Keratinocyte (primary cell): ENCODE results near the gene CTSD.

Experiments
- EZH2 ChIP-seq: IDR thresholded peaks from one replicate; pipeline ENCODE4 v1.6.1; 2012; ENCODE audit warnings: inconsistent platforms, mild to moderate bottlenecking, low read length, moderate library complexity
- TF ChIP-seq, protein P1 (sequence below), 3 experiments: IDR thresholded peaks in 1 of 3; conservative IDR thresholded peaks in 1 of 3; optimal IDR thresholded peaks in 1 of 3; 2 replicates in 2 of 3; 3 replicates in 1 of 3; pipeline versions ENCODE3 to v1.5.1; 2011; ENCODE audit warnings: low read length in 3 of 3, mild to moderate bottlenecking in 3 of 3, moderate library complexity in 2 of 3, control low read depth in 1 of 3, inconsistent platforms in 1 of 3; ENCODE audit not compliant: insufficient read depth in 2 of 3; ENCODE audit errors: extremely low read depth in 1 of 3

DNA sequence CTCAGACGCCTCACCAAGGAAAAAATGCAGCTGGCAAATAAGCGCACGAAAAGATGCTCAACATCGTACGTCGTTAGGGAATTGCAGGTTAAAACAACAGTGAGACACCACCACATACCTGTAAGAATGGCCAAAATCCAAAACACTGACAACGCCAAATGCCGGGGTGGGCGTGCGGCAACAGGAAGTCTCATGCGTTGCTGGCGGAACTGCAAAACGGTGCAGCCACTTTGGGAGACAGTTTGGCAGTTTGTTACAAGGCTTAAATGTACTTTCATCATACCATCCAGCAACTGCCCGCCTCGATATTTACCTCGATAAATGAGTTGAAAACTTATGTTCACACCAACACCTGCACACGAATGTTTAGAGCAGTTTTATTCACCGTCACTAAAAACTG is 7.5 kb upstream of the CTSD start:
- TF ChIP-seq EZH2: no peak
- TF ChIP-seq, protein P1, sequence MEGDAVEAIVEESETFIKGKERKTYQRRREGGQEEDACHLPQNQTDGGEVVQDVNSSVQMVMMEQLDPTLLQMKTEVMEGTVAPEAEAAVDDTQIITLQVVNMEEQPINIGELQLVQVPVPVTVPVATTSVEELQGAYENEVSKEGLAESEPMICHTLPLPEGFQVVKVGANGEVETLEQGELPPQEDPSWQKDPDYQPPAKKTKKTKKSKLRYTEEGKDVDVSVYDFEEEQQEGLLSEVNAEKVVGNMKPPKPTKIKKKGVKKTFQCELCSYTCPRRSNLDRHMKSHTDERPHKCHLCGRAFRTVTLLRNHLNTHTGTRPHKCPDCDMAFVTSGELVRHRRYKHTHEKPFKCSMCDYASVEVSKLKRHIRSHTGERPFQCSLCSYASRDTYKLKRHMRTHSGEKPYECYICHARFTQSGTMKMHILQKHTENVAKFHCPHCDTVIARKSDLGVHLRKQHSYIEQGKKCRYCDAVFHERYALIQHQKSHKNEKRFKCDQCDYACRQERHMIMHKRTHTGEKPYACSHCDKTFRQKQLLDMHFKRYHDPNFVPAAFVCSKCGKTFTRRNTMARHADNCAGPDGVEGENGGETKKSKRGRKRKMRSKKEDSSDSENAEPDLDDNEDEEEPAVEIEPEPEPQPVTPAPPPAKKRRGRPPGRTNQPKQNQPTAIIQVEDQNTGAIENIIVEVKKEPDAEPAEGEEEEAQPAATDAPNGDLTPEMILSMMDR (optimal IDR thresholded peaks at IDR 0.05 in 1 of 3, IDR thresholded peaks at IDR 0.05 in 1 of 3, conservative IDR thresholded peaks at IDR 0.05 in 1 of 3; ENCODE audit: extremely low read depth in 1 of 3, insufficient read depth in 2 of 3, low read length in 3 of 3): no peak
